GM23338 (cell line): ENCODE measurements around the gene IKZF3. TPM values are rescaled to one million over a fixed set of nuclear protein-coding genes. Genes with fewer than 3 reads are reported as not detected.

Experiments used
- ATAC-seq: fragments of 200-7000 bp; cut with Tn5 transposase; 3 replicates; pipeline ENCODE4 v1.9.1; 2020
- DNase-seq: peaks from one replicate; pipeline ENCODE4 v3.0.0-alpha.2; 2015; ENCODE audit warnings: low spot score
- H2AFZ ChIP-seq: fragments of 200-600 bp; sonication (generic); 2 replicates; pipeline ENCODE4 v1.8.0; 2016; ENCODE audit warnings: antibody characterized with exemption, mild to moderate bottlenecking, moderate library complexity
- H3F3A ChIP-seq: fragments of 200-600 bp; sonication (generic); replicated peaks from 2 replicates; pipeline ENCODE4 v1.8.0; 2017; ENCODE audit warnings: antibody characterized with exemption, mixed run types, low read depth
- H3K27ac ChIP-seq: fragments of 200-600 bp; sonication (generic); 2 replicates; pipeline ENCODE4 v1.6.1; 2016; ENCODE audit warnings: low read depth
- H3K27me3 ChIP-seq: fragments of 200-600 bp; sonication (generic); 2 replicates; pipeline ENCODE4 v1.8.0; 2016; ENCODE audit warnings: mild to moderate bottlenecking, mixed run types, moderate library complexity; ENCODE audit not compliant: insufficient read depth
- H3K36me3 ChIP-seq: fragments of 200-600 bp; sonication (generic); 2 replicates; pipeline ENCODE4 v1.8.0; 2016; ENCODE audit warnings: mild to moderate bottlenecking; ENCODE audit not compliant: insufficient read depth
- H3K4me1 ChIP-seq: fragments of 200-600 bp; sonication (generic); 2 replicates; pipeline ENCODE4 v1.8.0; 2016; ENCODE audit warnings: mild to moderate bottlenecking, moderate library complexity; ENCODE audit not compliant: insufficient read depth
- H3K4me2 ChIP-seq: fragments of 200-600 bp; sonication (generic); 2 replicates; pipeline ENCODE4 v1.7.1; 2017; ENCODE audit warnings: mixed run types
- H3K4me3 ChIP-seq: fragments of 200-600 bp; sonication (generic); 2 replicates; pipeline ENCODE4 v1.6.1; 2016; ENCODE audit warnings: mixed run types
- H3K79me2 ChIP-seq: fragments of 200-600 bp; sonication (generic); replicated peaks from 2 replicates; pipeline ENCODE4 v1.8.0; 2017; ENCODE audit warnings: mild to moderate bottlenecking; ENCODE audit not compliant: insufficient read depth
- H3K9me2 ChIP-seq: fragments of 200-600 bp; sonication (generic); 2 replicates; pipeline ENCODE4 v1.8.0; 2017; ENCODE audit not compliant: insufficient read depth
- H4K20me1 ChIP-seq: fragments of 200-600 bp; sonication (generic); replicated peaks from 2 replicates; pipeline ENCODE4 v1.8.0; 2017; ENCODE audit warnings: mild to moderate bottlenecking; ENCODE audit not compliant: insufficient read depth
- H3K27ac Mint-ChIP-seq: 2 replicates; pipeline ENCODE4 v1.8.0; 2020; ENCODE audit warnings: inconsistent platforms, mild to moderate bottlenecking, moderate library complexity, mixed read lengths
- H3K27me3 Mint-ChIP-seq: 3 replicates; pipeline ENCODE4 v1.8.0; 2022; ENCODE audit warnings: low read depth, mild to moderate bottlenecking, moderate library complexity, mixed read lengths, inconsistent platforms; ENCODE audit not compliant: insufficient read depth, poor library complexity
- H3K36me3 Mint-ChIP-seq: 3 replicates; pipeline ENCODE4 v1.8.0; 2021; ENCODE audit warnings: low read depth, mild to moderate bottlenecking, inconsistent platforms, moderate library complexity, mixed read lengths
- H3K4me1 Mint-ChIP-seq: 3 replicates; pipeline ENCODE4 v1.8.0; 2020; ENCODE audit warnings: mild to moderate bottlenecking, inconsistent platforms, mixed read lengths
- H3K4me3 Mint-ChIP-seq: 3 replicates; pipeline ENCODE4 v1.8.0; 2021; ENCODE audit warnings: moderate library complexity, mild to moderate bottlenecking, inconsistent platforms, mixed read lengths
- H3K9me3 Mint-ChIP-seq: 3 replicates; pipeline ENCODE4 v1.8.0; 2020; ENCODE audit warnings: moderate library complexity, mild to moderate bottlenecking, inconsistent platforms, mixed read lengths
- CREB1 ChIP-seq: fragments of 250-450 bp; sonication (Bioruptor Pico); IDR thresholded peaks from 2 replicates; pipeline ENCODE4 v1.5.0; 2020; ENCODE audit warnings: low read depth, mild to moderate bottlenecking, moderate library complexity
- JUNB ChIP-seq: IDR thresholded peaks from one replicate; pipeline ENCODE4 v1.6.1; 2016; ENCODE audit warnings: antibody characterized with exemption; ENCODE audit not compliant: unreplicated experiment
- NANOG ChIP-seq: IDR thresholded peaks from 2 replicates; pipeline ENCODE4 v1.6.1; 2016; ENCODE audit warnings: antibody characterized with exemption, borderline replicate concordance
- POLR2AphosphoS5 ChIP-seq: IDR thresholded peaks from 2 replicates; pipeline ENCODE4 v1.6.1; 2016; ENCODE audit warnings: antibody characterized with exemption, low read depth
- STAT1 ChIP-seq: IDR thresholded peaks from one replicate; pipeline ENCODE4 v1.6.1; 2016; ENCODE audit warnings: antibody characterized with exemption; ENCODE audit not compliant: unreplicated experiment
- polyA plus RNA-seq: library from polyadenylated mRNA; unstranded; fragments of >200 nt; fragmentation: Nextera tagmentation; extraction: Ambion mirVana; gene quantifications from 2 replicates; pipeline ENCODE4 v1.2.1, GENCODE V29; 2016
- total RNA-seq: library from RNA; depleted of rRNA; stranded (reverse); fragments of >200 nt; shearing (Covaris generic); gene quantifications from 2 replicates; pipeline ENCODE4 v1.2.3, GENCODE V29; 2014
- TF ChIP-seq, protein P1 (sequence below): IDR thresholded peaks from one replicate; pipeline ENCODE4 v1.6.1; 2018; ENCODE audit warnings: antibody characterized with exemption; ENCODE audit not compliant: unreplicated experiment
- TF ChIP-seq, protein P2 (sequence below), 2 experiments: fragments of 200-600 bp in 1 of 2; sonication (generic) in 1 of 2; conservative IDR thresholded peaks; 2 replicates each; pipeline versions ENCODE4 v1.5.1 to v1.6.1; 2016 to 2017; ENCODE audit warnings: antibody characterized with exemption in 2 of 2, low read depth in 2 of 2, mild to moderate bottlenecking in 2 of 2, moderate library complexity in 1 of 2
- TF ChIP-seq, protein P3 (sequence below): fragments of 250-450 bp; sonication (Bioruptor Pico); IDR thresholded peaks from 2 replicates; pipeline ENCODE4 v1.5.0; 2020; ENCODE audit warnings: mild to moderate bottlenecking, moderate library complexity

The IKZF3 gene
- total and polyA plus RNA-seq, 2 experiments from 2014 or later = 0.11 to 0.76 TPM

DNA sequence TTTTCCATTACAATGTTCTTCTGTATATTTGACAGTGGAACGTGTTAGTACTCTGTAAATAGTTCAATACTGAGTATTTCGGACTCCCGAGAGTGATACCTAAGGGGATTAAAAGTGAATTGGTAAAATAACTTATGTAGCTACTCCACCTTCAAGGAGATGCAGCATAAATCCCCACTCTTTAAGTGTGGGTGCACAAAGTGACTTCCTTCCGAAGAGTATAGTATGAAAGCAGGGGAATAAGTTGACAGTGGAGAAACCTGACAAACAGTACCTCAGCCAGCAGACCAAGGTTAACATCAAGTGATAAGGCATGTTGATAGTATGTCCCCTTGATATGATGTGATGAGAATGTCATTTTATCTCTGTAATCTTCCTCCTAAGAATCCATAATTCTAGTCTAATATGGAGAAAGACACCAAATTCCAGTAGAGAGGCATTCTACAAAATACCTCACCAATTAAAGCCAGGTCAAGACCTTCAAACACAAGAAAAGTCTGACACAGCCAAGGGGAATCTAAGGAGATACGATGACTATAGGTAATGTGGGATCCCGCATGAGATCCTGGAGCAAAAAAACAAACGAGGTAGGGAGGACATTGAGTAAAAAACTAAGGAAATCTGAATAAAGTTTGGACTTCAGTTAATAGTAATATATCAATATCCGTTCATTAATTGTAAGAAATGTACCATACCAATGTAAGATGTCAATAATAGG, 2.1 kb upstream of the IKZF3 start:
- DNase-seq (no peak), ATAC-seq (no peak)
- no peaks in the 10 kb centered on the region; the same call in 2 of the 3 replicates for H3K36me3 Mint-ChIP-seq
- H4K20me1 ChIP-seq = no peaks in the 10 kb centered on the region
- H3K27me3 ChIP-seq = peaks cover 83% of the 10 kb centered on the region
- no peak overlapping the region for H3K27ac ChIP-seq
- no peak overlapping the region for H3K4me3 Mint-ChIP-seq
- no peaks in the 10 kb centered on the region; the same call in 2 of the 3 replicates for H3K9me3 Mint-ChIP-seq
- no peak overlapping the region for H3K4me2 ChIP-seq
- no peak overlapping the region for H2AFZ ChIP-seq
- H3K4me3 ChIP-seq = no peak overlapping the region
- no peaks in the 10 kb centered on the region for H3K36me3 ChIP-seq
- TF ChIP-seq CREB1 (CRISPR knock-in tag) = no peak
- peaks cover 29% of the 10 kb centered on the region for H3K27me3 Mint-ChIP-seq
- peaks cover 5% of the 10 kb centered on the region for H3K9me2 ChIP-seq
- 0 out of 2 replicates have a peak, but pooled peaks cover 4% of the 10 kb centered on the region for H3F3A ChIP-seq
- no peaks in the 10 kb centered on the region for H3K79me2 ChIP-seq
- peaks cover 8% of the 10 kb centered on the region for H3K4me1 Mint-ChIP-seq
- H3K4me1 ChIP-seq = 0 out of 2 replicates have a peak, but pooled peaks cover 6% of the 10 kb centered on the region
- no peak overlapping the region for H3K27ac Mint-ChIP-seq

DNA sequence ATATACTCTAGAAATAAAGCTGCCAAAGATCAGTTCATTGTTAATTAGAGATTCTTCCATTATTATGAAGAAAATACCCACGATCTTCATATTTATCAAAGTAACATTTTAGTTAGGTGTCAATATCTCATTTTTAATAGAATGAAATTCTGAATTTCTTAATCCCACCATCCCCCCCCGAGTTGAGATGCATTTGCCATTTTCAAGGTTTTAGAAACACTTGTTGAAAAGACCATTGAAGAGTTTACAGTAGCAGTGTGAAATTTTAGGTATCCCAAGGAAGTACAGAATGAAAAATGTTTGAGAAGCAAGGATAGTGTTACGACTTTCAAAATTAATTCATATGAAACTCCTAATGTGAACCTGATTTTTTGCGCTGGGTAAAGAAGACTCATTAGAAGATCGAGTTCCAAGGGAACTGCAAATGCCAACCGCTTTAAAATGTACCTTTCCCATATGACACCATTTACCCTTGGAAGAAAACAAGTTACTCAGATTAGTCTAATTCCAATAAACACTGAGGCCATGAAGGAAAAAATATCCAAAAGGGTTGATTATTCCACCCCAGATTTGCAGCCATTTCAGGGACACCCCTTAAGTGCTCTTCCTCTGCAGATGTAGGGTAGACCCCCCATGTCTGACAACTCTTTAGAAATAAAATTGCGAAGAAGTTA, 731 bp downstream of the IKZF3 start:
- Mint-ChIP-seq H3K4me1 (peaks cover 8% of the 10 kb centered on the region), H3K27me3 (peaks cover 24% of the 10 kb centered on the region), H3K4me3 (peak overlapping the region; percentile 26), H3K27ac (no peak overlapping the region), H3K9me3 (no peaks in the 10 kb centered on the region; the same call in 2 of the 3 replicates), H3K36me3 (no peaks in the 10 kb centered on the region)
- Histone ChIP-seq H4K20me1 (no peaks in the 10 kb centered on the region), H3F3A (0 out of 2 replicates have a peak, but pooled peaks cover 4% of the 10 kb centered on the region), H3K27ac (no peak overlapping the region), H3K79me2 (no peaks in the 10 kb centered on the region), H2AFZ (peak overlapping the region; percentile 82), H3K27me3 (peaks cover 75% of the 10 kb centered on the region), H3K4me1 (0 out of 2 replicates have a peak, but pooled peaks cover 6% of the 10 kb centered on the region), H3K36me3 (no peaks in the 10 kb centered on the region), H3K9me2 (peaks cover 5% of the 10 kb centered on the region), H3K4me3 (peak overlapping the region; percentile 39), H3K4me2 (peak overlapping the region; percentile 62)
- ATAC-seq (no peak), DNase-seq (no peak)
- TF ChIP-seq, protein P1, sequence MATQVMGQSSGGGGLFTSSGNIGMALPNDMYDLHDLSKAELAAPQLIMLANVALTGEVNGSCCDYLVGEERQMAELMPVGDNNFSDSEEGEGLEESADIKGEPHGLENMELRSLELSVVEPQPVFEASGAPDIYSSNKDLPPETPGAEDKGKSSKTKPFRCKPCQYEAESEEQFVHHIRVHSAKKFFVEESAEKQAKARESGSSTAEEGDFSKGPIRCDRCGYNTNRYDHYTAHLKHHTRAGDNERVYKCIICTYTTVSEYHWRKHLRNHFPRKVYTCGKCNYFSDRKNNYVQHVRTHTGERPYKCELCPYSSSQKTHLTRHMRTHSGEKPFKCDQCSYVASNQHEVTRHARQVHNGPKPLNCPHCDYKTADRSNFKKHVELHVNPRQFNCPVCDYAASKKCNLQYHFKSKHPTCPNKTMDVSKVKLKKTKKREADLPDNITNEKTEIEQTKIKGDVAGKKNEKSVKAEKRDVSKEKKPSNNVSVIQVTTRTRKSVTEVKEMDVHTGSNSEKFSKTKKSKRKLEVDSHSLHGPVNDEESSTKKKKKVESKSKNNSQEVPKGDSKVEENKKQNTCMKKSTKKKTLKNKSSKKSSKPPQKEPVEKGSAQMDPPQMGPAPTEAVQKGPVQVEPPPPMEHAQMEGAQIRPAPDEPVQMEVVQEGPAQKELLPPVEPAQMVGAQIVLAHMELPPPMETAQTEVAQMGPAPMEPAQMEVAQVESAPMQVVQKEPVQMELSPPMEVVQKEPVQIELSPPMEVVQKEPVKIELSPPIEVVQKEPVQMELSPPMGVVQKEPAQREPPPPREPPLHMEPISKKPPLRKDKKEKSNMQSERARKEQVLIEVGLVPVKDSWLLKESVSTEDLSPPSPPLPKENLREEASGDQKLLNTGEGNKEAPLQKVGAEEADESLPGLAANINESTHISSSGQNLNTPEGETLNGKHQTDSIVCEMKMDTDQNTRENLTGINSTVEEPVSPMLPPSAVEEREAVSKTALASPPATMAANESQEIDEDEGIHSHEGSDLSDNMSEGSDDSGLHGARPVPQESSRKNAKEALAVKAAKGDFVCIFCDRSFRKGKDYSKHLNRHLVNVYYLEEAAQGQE = no peak
- TF ChIP-seq, protein P2, sequence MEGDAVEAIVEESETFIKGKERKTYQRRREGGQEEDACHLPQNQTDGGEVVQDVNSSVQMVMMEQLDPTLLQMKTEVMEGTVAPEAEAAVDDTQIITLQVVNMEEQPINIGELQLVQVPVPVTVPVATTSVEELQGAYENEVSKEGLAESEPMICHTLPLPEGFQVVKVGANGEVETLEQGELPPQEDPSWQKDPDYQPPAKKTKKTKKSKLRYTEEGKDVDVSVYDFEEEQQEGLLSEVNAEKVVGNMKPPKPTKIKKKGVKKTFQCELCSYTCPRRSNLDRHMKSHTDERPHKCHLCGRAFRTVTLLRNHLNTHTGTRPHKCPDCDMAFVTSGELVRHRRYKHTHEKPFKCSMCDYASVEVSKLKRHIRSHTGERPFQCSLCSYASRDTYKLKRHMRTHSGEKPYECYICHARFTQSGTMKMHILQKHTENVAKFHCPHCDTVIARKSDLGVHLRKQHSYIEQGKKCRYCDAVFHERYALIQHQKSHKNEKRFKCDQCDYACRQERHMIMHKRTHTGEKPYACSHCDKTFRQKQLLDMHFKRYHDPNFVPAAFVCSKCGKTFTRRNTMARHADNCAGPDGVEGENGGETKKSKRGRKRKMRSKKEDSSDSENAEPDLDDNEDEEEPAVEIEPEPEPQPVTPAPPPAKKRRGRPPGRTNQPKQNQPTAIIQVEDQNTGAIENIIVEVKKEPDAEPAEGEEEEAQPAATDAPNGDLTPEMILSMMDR (conservative IDR thresholded peaks at IDR 0.05; ENCODE audit: low read depth in 2 of 2) = no peak
- TF ChIP-seq STAT1 (no peak), JUNB (no peak), POLR2AphosphoS5 (no peak), NANOG (no peak), CREB1 (CRISPR knock-in tag) (no peak)
- TF ChIP-seq, protein P3, sequence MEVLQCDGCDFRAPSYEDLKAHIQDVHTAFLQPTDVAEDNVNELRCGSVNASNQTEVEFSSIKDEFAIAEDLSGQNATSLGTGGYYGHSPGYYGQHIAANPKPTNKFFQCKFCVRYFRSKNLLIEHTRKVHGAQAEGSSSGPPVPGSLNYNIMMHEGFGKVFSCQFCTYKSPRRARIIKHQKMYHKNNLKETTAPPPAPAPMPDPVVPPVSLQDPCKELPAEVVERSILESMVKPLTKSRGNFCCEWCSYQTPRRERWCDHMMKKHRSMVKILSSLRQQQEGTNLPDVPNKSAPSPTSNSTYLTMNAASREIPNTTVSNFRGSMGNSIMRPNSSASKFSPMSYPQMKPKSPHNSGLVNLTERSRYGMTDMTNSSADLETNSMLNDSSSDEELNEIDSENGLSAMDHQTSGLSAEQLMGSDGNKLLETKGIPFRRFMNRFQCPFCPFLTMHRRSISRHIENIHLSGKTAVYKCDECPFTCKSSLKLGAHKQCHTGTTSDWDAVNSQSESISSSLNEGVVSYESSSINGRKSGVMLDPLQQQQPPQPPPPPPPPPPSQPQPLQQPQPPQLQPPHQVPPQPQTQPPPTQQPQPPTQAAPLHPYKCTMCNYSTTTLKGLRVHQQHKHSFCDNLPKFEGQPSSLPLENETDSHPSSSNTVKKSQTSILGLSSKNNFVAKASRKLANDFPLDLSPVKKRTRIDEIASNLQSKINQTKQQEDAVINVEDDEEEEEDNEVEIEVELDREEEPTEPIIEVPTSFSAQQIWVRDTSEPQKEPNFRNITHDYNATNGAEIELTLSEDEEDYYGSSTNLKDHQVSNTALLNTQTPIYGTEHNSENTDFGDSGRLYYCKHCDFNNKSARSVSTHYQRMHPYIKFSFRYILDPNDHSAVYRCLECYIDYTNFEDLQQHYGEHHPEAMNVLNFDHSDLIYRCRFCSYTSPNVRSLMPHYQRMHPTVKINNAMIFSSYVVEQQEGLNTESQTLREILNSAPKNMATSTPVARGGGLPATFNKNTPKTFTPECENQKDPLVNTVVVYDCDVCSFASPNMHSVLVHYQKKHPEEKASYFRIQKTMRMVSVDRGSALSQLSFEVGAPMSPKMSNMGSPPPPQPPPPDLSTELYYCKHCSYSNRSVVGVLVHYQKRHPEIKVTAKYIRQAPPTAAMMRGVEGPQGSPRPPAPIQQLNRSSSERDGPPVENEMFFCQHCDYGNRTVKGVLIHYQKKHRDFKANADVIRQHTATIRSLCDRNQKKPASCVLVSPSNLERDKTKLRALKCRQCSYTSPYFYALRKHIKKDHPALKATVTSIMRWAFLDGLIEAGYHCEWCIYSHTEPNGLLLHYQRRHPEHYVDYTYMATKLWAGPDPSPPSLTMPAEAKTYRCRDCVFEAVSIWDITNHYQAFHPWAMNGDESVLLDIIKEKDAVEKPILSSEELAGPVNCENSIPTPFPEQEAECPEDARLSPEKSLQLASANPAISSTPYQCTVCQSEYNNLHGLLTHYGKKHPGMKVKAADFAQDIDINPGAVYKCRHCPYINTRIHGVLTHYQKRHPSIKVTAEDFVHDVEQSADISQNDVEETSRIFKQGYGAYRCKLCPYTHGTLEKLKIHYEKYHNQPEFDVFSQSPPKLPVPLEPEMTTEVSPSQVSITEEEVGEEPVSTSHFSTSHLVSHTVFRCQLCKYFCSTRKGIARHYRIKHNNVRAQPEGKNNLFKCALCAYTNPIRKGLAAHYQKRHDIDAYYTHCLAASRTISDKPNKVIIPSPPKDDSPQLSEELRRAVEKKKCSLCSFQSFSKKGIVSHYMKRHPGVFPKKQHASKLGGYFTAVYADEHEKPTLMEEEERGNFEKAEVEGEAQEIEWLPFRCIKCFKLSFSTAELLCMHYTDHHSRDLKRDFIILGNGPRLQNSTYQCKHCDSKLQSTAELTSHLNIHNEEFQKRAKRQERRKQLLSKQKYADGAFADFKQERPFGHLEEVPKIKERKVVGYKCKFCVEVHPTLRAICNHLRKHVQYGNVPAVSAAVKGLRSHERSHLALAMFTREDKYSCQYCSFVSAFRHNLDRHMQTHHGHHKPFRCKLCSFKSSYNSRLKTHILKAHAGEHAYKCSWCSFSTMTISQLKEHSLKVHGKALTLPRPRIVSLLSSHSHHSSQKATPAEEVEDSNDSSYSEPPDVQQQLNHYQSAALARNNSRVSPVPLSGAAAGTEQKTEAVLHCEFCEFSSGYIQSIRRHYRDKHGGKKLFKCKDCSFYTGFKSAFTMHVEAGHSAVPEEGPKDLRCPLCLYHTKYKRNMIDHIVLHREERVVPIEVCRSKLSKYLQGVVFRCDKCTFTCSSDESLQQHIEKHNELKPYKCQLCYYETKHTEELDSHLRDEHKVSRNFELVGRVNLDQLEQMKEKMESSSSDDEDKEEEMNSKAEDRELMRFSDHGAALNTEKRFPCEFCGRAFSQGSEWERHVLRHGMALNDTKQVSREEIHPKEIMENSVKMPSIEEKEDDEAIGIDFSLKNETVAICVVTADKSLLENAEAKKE (CRISPR knock-in tag) = no peak
